UCSD-AML1 (cell line): ENCODE measurements around the gene SLC4A3.
"Not testable (repeated sequence)": the region's sequence is repeated elsewhere in the genome, so short reads cannot be mapped to it uniquely, and the experiment has no call there.

Experiments
- DNase-seq: peaks from one replicate; lab custom pipeline; 2025; ENCODE audit not compliant: unreplicated experiment; lab: John Stamatoyannopoulos, UW

SLC4A3 gene

DNA sequence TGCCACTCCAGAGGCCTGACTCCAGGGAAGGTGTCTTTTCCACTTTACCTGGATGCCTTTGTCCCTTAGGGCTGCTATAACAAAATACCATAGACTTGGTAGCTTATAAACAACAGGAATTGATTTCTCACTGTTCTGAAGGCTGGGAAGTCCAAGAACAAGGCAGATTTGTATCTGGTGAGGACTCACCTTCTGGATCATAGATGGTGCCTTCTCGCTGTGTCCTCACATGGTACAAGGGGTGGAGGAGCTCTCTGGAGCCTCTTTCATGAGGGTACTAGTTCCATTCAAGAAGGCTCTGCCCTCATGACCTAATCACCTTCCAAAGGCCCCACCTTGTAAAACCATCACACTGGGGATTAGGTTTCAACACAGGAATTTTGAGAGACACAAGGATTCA, 52.1 kb downstream of the SLC4A3 start:
- no peak for DNase-seq

DNA sequence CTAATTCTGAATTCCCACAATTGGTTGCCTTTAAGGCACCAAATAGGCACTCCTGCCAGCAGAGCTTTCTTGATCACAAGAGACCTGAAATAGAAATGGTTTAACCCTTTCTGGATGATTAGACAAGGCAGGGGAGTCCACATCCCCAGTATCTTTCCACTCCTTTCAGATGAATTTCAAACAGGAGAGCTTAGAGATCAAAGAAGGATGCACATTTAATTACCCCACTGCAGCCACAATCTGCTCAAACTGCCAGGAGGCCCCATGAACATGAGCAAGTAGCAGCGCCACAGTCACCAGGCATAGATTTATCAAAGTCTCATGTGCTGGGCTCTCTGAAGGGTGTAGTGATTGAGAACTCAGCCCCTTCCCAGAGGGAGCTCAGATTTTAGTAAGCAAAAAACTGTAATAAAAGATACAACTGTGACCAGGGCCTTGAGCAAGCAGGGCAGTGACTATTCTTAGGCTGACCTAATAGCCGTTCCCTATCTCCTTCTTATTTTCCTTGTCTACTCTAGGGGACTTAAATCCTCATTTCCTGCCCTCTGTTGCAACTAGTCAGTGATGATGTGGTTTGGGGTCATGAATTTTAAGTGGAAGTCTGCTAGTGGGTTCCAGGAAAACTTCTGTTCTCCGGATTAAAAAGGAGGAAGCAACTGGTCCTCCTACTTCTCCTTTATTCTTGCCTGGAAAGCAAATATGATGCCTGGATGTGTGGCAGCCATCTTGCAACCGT, 53.7 kb downstream of the SLC4A3 start:
- DNase-seq: no peak

DNA sequence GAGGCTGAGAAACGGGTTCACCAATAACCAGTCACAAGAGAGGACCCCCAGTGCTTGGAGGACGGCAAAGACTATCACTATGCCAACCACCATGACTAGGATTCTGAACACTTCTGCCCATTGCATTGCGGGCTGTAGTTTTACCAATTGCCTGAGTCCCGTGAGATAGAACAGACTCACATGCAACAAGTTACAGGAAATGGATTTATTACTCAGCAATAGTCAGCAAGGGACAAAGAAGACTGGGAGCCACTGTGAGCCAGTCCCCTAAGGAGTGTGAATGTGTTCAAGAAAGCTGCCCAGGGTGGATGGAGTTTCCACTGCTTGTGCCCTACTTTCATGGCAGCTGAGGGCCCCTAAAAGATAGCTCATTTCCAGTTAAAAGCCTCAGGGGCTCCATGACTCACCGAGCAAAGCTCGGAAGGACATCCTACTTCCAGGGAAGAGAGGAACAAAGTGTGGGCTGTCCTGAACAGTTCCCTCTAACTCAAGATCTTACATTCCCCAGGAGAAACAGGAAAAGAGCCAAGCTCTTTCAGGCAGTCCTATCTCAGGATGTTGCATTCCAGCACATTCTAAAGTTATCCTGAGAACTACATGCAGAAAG, 54.4 kb downstream of the SLC4A3 start:
- no peak for DNase-seq

- not testable (repeated sequence) for DNase-seq
These were observed 56.0 kb downstream of the SLC4A3 start for GRCh38 chr2:219683474-219683873.

DNA sequence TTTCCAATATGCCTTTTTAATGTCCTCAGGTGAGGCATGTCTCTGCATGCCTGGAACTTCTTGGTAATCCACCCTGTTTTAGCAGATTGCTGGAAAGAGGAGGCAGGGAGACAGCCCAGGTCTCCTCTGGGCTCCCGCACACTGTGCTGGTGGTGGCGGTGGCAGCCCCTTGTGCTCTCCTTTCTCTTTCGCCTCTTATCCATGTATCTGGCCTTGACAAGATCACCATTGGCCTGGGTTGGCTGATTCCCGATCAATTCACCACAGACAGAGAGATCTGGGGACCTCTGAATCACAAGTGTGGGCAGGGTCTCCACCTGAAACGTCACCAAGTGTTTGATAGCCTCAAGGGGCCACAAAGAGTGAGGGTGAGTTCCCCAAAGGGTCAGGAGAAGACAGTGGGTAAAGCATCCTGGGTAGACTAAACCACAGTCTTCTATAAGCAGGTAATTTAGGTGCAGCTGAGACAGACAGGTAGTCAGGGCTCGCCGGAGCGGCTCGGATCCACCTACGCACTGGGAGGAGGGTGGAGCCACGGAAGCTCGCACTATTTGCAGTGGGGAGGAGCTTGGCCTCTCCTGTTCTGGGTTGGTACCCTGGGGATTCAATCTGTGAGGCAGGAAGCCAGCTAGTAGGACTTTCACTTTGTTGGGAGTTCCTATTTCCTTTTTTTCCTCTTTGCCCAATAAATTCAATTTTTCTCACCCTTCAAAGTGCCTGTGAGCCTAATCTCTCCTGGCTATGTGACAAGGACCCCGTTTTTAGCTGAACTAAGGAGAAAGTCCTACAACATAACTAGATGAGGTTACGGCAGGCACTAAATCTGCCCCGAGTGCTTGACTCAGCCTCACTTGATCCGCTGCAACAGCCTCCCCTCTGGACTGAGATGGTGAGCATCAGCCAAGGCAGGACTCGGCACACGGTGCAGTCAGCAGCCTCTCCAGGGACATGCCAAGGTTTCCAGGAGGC, 57.6 kb downstream of the SLC4A3 start:
- no peak for DNase-seq

- no peak for DNase-seq
These were observed 59.8 kb downstream of the SLC4A3 start for GRCh38 chr2:219687272-219687671.

- DNase-seq: no peak
These were observed 60.6 kb downstream of the SLC4A3 start for GRCh38 chr2:219687882-219688559.

DNA sequence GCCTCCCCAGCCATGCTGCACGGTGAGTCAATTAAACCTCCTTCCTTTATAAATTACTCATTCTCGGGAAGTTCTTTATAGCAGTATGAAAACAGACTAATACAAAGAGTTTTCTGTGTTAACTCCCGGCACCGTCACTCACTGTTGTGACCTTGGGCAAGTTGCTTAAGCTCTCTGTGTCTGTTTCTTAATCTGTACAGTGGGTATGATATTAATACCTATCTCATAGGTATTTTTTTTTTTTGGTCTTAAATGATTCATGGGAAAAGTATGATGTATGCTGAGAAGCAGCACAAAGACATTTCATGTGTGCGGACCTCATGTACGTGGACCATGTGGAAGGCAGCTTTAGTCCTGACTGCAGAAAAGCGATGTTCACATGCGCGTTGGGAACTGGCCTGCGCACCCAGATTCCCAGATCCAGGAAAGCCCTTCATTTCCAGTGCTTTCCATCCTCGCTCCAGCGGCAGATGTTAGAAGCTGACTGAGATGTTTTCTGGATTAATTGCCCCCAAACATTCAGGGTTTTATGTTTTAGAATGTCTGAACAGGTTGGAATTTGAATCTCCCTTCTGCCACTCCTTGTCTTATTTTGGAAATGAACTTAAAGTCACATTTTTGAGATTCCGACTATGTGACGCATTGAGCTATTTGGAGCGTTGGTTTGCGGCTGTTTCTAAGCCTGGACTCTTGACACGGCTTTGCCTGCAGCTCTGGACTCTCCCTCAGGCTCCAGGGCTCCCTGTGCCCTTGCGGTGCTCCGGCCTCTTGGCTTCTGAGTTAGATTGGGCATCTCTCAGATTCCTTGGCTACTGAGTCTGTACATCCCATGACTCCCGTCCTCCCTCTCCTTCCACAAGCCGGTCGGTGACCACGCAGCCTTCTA, 61.4 kb downstream of the SLC4A3 start:
- DNase-seq: no peak

- no peak for DNase-seq
These were observed 62.5 kb downstream of the SLC4A3 start for GRCh38 chr2:219689676-219690628.

GRCh38 chr2:219691571-219691970, 64.1 kb downstream of the SLC4A3 start:
- DNase-seq: no peak
